CD4-positive, alpha-beta memory T cell (primary cell): ENCODE measurements around the gene LPO. TPM values are rescaled to one million over a fixed set of nuclear protein-coding genes. Genes with fewer than 3 reads are reported as not detected.

Experiments used
- CTCF ChIA-PET: fragments of 350-600 bp; sonication (Branson Sonifier 250); formaldehyde crosslinking; loops from one replicate; lab custom pipeline; 2021; ENCODE audit warnings: inconsistent platforms; ENCODE audit not compliant: partially characterized antibody; lab: Charles Lee
- POLR2A ChIA-PET: fragments of 350-600 bp; sonication (Branson Sonifier 250); formaldehyde crosslinking; loops from one replicate; lab custom pipeline; 2021; ENCODE audit not compliant: partially characterized antibody; lab: Charles Lee
- DNase-seq, 5 donors: peaks; one replicate each; pipeline versions ENCODE4 v3.0.0 to v3.0.0-alpha.2; 2020 to 2022; ENCODE audit warnings: mixed read lengths in 1 of 5
- H3K27ac ChIP-seq: one replicate; pipeline ENCODE4 v1.7.0; 2013; ENCODE audit warnings: low read depth, low read length
- H3K27me3 ChIP-seq: 2 replicates; pipeline ENCODE4 v1.7.0; 2013; ENCODE audit warnings: mild to moderate bottlenecking, low read length, moderate library complexity; ENCODE audit not compliant: insufficient read depth
- H3K36me3 ChIP-seq: 2 replicates; pipeline ENCODE4 v1.7.0; 2013; ENCODE audit warnings: mild to moderate bottlenecking, low read length, moderate library complexity; ENCODE audit not compliant: insufficient read depth
- H3K4me1 ChIP-seq: 2 replicates; pipeline ENCODE4 v1.7.0; 2013; ENCODE audit warnings: mild to moderate bottlenecking, low read length, moderate library complexity; ENCODE audit not compliant: insufficient read depth
- H3K4me3 ChIP-seq, 2 donors: one replicate each; pipeline ENCODE4 v1.7.0; 2013; ENCODE audit warnings: low read length in 2 of 2, mild to moderate bottlenecking in 1 of 2
- H3K9me3 ChIP-seq, 2 donors: one replicate each; pipeline ENCODE4 v1.7.0; 2013; ENCODE audit warnings: low read length in 2 of 2, control low read depth in 1 of 2; ENCODE audit not compliant: control insufficient read depth in 1 of 2
- H3K27ac Mint-ChIP-seq, 7 donors: one replicate each; pipeline ENCODE4 v1.8.0; 2020 to 2021; ENCODE audit warnings: mixed read lengths in 7 of 7, mild to moderate bottlenecking in 6 of 7, inconsistent platforms in 3 of 7, moderate library complexity in 3 of 7
- H3K27me3 Mint-ChIP-seq, 2 donors: one replicate each; pipeline ENCODE4 v1.8.0; 2020 to 2021; ENCODE audit warnings: mixed read lengths in 2 of 2
- H3K36me3 Mint-ChIP-seq, 2 donors: one replicate each; pipeline ENCODE4 v1.8.0; 2020 to 2021; ENCODE audit warnings: mixed read lengths in 2 of 2, inconsistent platforms in 1 of 2, mild to moderate bottlenecking in 1 of 2
- H3K4me1 Mint-ChIP-seq, 4 donors: one replicate each; pipeline ENCODE4 v1.8.0; 2020 to 2021; ENCODE audit warnings: mixed read lengths in 4 of 4, mild to moderate bottlenecking in 1 of 4
- H3K4me3 Mint-ChIP-seq, 8 donors: one replicate each; pipeline ENCODE4 v1.8.0; 2020 to 2021; ENCODE audit warnings: mixed read lengths in 8 of 8, mild to moderate bottlenecking in 7 of 8, moderate library complexity in 6 of 8, inconsistent platforms in 3 of 8
- H3K9me3 Mint-ChIP-seq, 8 donors: one replicate each; pipeline ENCODE4 v1.8.0; 2020 to 2021; ENCODE audit warnings: mixed read lengths in 8 of 8, mild to moderate bottlenecking in 5 of 8, inconsistent platforms in 3 of 8, moderate library complexity in 1 of 8
- intact Hi-C: fragments of 100-400 bp; cut with micrococcal nuclease; formaldehyde crosslinking; loops from one replicate; pipeline ENCODE4 v1.15.1; 2023
- polyA plus RNA-seq, 2 donors: library from polyadenylated mRNA; unstranded; fragments of 300-500 nt; fragmentation: Illumina TruSeq; gene quantifications; one replicate each; pipeline ENCODE4 v1.2.3, GENCODE V29; 2021
- total RNA-seq, 2 experiments: library from RNA; stranded (reverse); gene quantifications; one replicate each; pipeline ENCODE4 v1.2.3, GENCODE V29; 2021

Gene LPO
- total and polyA plus RNA-seq, 4 experiments from 2014 or later: not detected

- Mint-ChIP-seq H3K36me3 (peaks cover 12% of the 10 kb centered on the region in 2 donors), H3K27ac (no peak overlapping the region), H3K4me3 (no peak overlapping the region), H3K4me1 (peaks cover 4 to 10% (median 5%) of the 10 kb centered on the region in 4 donors), H3K9me3 (no peaks in the 10 kb centered on the region), H3K27me3 (no peaks in the 10 kb centered on the region)
- Histone ChIP-seq H3K27me3 (no peaks in the 10 kb centered on the region), H3K36me3 (peaks cover 4% of the 10 kb centered on the region), H3K4me3 (no peak overlapping the region), H3K9me3 (no peaks in the 10 kb centered on the region), H3K4me1 (peaks cover 4% of the 10 kb centered on the region), H3K27ac (no peak overlapping the region)
- intact Hi-C loops: loop anchor here (1.0 to 5.0 kb wide), 5 partner anchors 24 to 702 kb away; partner anchors contain the start of gene RNF43
- ChIA-PET CTCF (interaction anchor here (0.8 to 4.3 kb wide), 20 partner anchors 10 to 210 kb away, joined by 3 to 52 read pairs (median 4); partner anchors contain the start of genes MPO, MTMR4 and RNF43), POLR2A (interaction anchor here (0.9 to 3.4 kb wide), 10 partner anchors 11 to 47 kb away, joined by 3 to 21 read pairs (median 4); partner anchors contain the start of genes SUPT4H1 and TSPOAP1)
- DNase-seq: no peak
These were observed 66.5 kb downstream of the LPO start for GRCh38 chr17:58304750-58305486.

DNA sequence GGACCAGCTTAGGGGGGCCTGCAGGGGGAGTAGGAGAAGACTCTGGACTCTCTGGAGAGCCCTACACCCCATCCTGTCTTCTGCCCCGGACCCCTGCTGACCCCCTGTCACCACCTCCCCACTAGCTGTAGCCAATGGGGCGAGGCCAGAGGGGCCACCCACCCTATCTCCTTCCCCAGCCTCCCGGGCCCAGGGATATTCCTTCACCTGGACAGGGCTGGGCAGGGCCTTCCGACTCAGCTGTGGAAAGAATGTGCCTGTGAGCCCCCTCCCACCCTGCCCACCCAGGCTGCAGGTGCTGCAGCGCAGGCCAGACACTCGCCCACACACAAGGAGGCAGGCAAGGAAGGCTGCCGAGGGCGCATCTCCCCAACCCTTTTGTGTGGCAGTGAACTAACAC, 67.2 kb downstream of the LPO start:
- no peak overlapping the region for H3K4me3 Mint-ChIP-seq
- no peaks in the 10 kb centered on the region for H3K27me3 Mint-ChIP-seq
- H3K4me1 ChIP-seq: peaks cover 4% of the 10 kb centered on the region
- H3K27ac Mint-ChIP-seq: no peak overlapping the region
- H3K4me3 ChIP-seq: no peak overlapping the region
- ChIA-PET CTCF (interaction anchor here (0.9 to 4.3 kb wide), 8 partner anchors 10 to 143 kb away, joined by 3 to 52 read pairs (median 7); partner anchors contain the start of gene RNF43), POLR2A (interaction anchor here (0.9 kb wide), 1 partner anchor 39 kb away, joined by 4 read pairs; no protein-coding TSS in a partner anchor)
- H3K36me3 Mint-ChIP-seq: peaks cover 12% of the 10 kb centered on the region in 2 donors
- no peaks in the 10 kb centered on the region for H3K27me3 ChIP-seq
- peaks cover 4 to 10% (median 5%) of the 10 kb centered on the region in 4 donors for H3K4me1 Mint-ChIP-seq
- no peak overlapping the region for H3K27ac ChIP-seq
- no peaks in the 10 kb centered on the region for H3K9me3 ChIP-seq
- no peaks in the 10 kb centered on the region for H3K9me3 Mint-ChIP-seq
- peaks cover 4% of the 10 kb centered on the region for H3K36me3 ChIP-seq
- intact Hi-C loops: no loop called here
- DNase-seq: no peak

DNA sequence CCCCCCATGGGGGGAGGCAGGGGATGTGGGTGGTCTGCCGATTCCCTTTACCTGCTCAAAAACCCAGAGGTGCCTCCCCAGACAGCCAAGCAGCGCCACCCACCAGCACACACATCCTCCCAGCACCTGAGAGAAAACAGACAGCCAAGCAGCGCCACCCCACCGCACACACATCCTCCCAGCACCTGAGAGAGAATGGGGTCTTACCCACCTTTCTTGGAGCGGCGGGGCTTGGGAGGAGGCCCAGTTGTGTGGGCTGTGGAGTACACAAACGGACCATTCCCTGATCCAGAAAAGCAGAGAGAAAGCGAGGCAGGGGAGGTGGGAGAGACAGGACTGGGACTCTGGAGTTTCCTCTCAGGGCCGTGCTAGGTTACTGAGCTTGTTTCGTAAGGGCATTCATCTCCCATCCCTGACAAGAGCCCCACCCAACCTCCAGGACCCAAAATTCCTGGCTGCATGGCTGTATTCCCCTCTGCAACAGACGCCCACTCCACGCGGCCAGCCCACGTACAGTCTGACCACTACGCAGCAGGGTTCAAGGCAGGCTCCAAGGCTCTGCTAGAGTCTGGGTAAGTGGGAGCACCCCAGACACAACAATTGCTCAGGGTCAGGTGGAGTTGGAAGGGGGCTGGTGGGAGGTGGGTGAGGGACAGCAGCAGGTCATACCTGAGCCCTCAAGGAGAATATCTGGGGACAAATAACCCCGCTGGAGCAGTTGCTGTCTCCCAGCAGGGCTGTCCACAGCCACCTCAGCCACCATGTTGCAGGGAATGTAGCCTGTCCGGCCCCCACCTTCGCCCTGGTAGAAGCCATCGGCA, 68.0 kb downstream of the LPO start:
- peaks cover 3 to 10% (median 5%) of the 10 kb centered on the region in 4 donors for H3K4me1 Mint-ChIP-seq
- intact Hi-C loops: no loop called here
- POLR2A ChIA-PET: interaction anchor here (0.9 kb wide), 1 partner anchor 38 kb away, joined by 4 read pairs; no protein-coding TSS in a partner anchor
- no peak overlapping the region for H3K4me3 Mint-ChIP-seq
- no peaks in the 10 kb centered on the region for H3K27me3 Mint-ChIP-seq
- no peaks in the 10 kb centered on the region for H3K9me3 Mint-ChIP-seq
- no peak for DNase-seq
- CTCF ChIA-PET: interaction anchor here (1.0 to 4.3 kb wide), 5 partner anchors 9 to 111 kb away, joined by 3 to 52 read pairs (median 27); partner anchors contain the start of gene RNF43
- no peak overlapping the region for H3K4me3 ChIP-seq
- peaks cover 4% of the 10 kb centered on the region for H3K36me3 ChIP-seq
- H3K4me1 ChIP-seq: peaks cover 4% of the 10 kb centered on the region
- H3K27ac ChIP-seq: no peak overlapping the region
- H3K27me3 ChIP-seq: no peaks in the 10 kb centered on the region
- peaks cover 12% of the 10 kb centered on the region in 2 donors for H3K36me3 Mint-ChIP-seq
- H3K27ac Mint-ChIP-seq: peak overlapping the region in 1 of 7 donors; percentile 41
- H3K9me3 ChIP-seq: no peaks in the 10 kb centered on the region

GRCh38 chr17:58307468-58308172, 69.2 kb downstream of the LPO start:
- H3K4me3 Mint-ChIP-seq: no peak overlapping the region
- DNase-seq: no peak
- Histone ChIP-seq H3K27me3 (no peaks in the 10 kb centered on the region), H3K27ac (no peak overlapping the region), H3K4me3 (no peak overlapping the region), H3K36me3 (peaks cover 4% of the 10 kb centered on the region), H3K4me1 (peaks cover 4% of the 10 kb centered on the region), H3K9me3 (no peaks in the 10 kb centered on the region)
- peaks cover 12 to 13% of the 10 kb centered on the region in 2 donors for H3K36me3 Mint-ChIP-seq
- intact Hi-C loops: no loop called here
- peak overlapping the region in 2 of 7 donors; percentile 40 to 48 for H3K27ac Mint-ChIP-seq
- ChIA-PET POLR2A (interaction anchor here (1.0 to 1.6 kb wide), 3 partner anchors 20 to 44 kb away, joined by 3 to 5 read pairs (median 4); partner anchors contain the start of gene SUPT4H1), CTCF (interaction anchor here (2.0 to 2.1 kb wide), 2 partner anchors 10 to 110 kb away, joined by 6 to 9 read pairs; partner anchors contain the start of gene RNF43)
- no peaks in the 10 kb centered on the region for H3K9me3 Mint-ChIP-seq
- peaks cover 3 to 10% (median 7%) of the 10 kb centered on the region in 4 donors for H3K4me1 Mint-ChIP-seq
- H3K27me3 Mint-ChIP-seq: no peaks in the 10 kb centered on the region

DNA sequence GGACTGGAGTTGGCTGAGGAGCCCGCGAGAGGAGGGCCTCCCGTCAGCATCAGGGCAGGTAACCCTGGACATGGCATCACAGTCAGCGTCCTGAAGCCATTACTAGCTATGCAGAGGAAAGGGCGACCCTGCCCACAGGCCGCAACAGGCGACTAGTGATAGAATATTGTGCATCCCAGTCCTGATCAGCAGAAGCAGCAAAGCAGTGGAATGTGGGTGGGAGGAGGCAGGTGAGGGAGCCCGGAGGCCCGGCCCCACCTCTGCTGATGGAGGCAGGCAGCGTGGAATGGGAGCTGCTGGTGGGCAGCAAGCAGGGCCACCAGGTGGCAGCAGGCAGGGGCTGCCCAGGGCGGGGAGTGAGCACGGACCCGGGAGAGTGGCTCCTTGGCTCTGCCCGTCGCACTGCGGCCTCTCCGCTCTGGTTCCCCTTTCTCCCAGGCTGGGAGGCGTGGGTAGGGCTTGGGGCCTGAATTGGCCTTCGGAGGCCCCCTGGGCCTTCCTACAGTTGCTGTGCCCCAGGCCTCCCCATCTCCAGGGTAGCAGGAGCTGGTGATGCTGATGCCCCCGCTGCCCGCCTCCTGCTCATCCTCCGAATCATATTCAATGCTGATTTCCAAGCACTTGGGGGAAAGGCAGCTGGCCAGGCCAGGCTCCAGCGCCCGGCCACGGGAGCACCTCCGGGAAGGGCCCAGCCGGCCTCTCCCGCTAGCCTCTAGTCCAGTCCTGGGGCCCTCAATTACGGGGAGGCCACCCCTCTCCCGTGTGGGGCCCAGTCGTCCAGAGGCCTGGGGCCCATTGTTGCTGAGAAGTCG, 70.0 kb downstream of the LPO start:
- Histone ChIP-seq H3K9me3 (no peaks in the 10 kb centered on the region), H3K27me3 (no peaks in the 10 kb centered on the region), H3K4me1 (peaks cover 4% of the 10 kb centered on the region), H3K4me3 (no peak overlapping the region), H3K27ac (no peak overlapping the region), H3K36me3 (peaks cover 4% of the 10 kb centered on the region)
- DNase-seq: no peak
- Mint-ChIP-seq H3K27ac (no peak overlapping the region), H3K36me3 (peaks cover 12 to 16% of the 10 kb centered on the region in 2 donors), H3K27me3 (no peaks in the 10 kb centered on the region), H3K4me3 (no peak overlapping the region), H3K4me1 (peaks cover 3 to 12% (median 7%) of the 10 kb centered on the region in 4 donors), H3K9me3 (no peaks in the 10 kb centered on the region)
- CTCF ChIA-PET: interaction anchor here (2.0 to 2.1 kb wide), 2 partner anchors 9 to 109 kb away, joined by 6 to 9 read pairs; partner anchors contain the start of gene RNF43
- POLR2A ChIA-PET: interaction anchor here (0.9 to 1.6 kb wide), 5 partner anchors 20 to 44 kb away, joined by 3 to 5 read pairs (median 3); partner anchors contain the start of gene SUPT4H1
- intact Hi-C loops: no loop called here
